SK-N-MC (cell line): ENCODE measurements around the gene KLHL15.
"Not testable (repeated sequence)": the region's sequence is repeated elsewhere in the genome, so short reads cannot be mapped to it uniquely, and the experiment has no call there.

ENCODE experiments used
- DNase-seq: peaks from one replicate; pipeline ENCODE4 v3.0.0-alpha.2; 2011; ENCODE audit warnings: low read depth, low spot score
- H3K27ac ChIP-seq: fragments of 200-600 bp; sonication (generic); 2 replicates; pipeline ENCODE4 v1.5.1; 2016; ENCODE audit warnings: mixed run types
- H3K36me3 ChIP-seq: fragments of 200-600 bp; sonication (generic); 2 replicates; pipeline ENCODE4 v1.6.1; 2017; ENCODE audit warnings: antibody characterized with exemption, low read length, mixed read lengths; ENCODE audit not compliant: insufficient read depth
- H3K4me3 ChIP-seq: fragments of 200-600 bp; sonication (generic); 2 replicates; pipeline ENCODE4 v1.5.1; 2016
- H3K9ac ChIP-seq: fragments of 200-600 bp; sonication (generic); 2 replicates; pipeline ENCODE4 v1.8.0; 2017; ENCODE audit warnings: mixed run types, mixed read lengths; ENCODE audit not compliant: insufficient read length
- H3K9me3 ChIP-seq: fragments of 200-600 bp; sonication (generic); 2 replicates; pipeline ENCODE4 v1.6.1; 2017; ENCODE audit warnings: low read depth, mild to moderate bottlenecking, antibody characterized with exemption, low read length, moderate library complexity, mixed read lengths
- EZH2 ChIP-seq: fragments of 200-600 bp; sonication (generic); IDR thresholded peaks from one replicate; pipeline ENCODE4 v1.6.1; 2017; ENCODE audit warnings: antibody characterized with exemption
- FOXP2 ChIP-seq: optimal IDR thresholded peaks from 2 replicates; pipeline ENCODE3; 2011; ENCODE audit warnings: mild to moderate bottlenecking, moderate library complexity; ENCODE audit not compliant: insufficient read depth; ENCODE audit errors: extremely low read length, control extremely low read depth
- POLR2AphosphoS5 ChIP-seq: IDR thresholded peaks from 2 replicates; pipeline ENCODE4 v1.6.1; 2012; ENCODE audit warnings: mild to moderate bottlenecking, low read depth, low read length, borderline replicate concordance

The KLHL15 gene, protein sequence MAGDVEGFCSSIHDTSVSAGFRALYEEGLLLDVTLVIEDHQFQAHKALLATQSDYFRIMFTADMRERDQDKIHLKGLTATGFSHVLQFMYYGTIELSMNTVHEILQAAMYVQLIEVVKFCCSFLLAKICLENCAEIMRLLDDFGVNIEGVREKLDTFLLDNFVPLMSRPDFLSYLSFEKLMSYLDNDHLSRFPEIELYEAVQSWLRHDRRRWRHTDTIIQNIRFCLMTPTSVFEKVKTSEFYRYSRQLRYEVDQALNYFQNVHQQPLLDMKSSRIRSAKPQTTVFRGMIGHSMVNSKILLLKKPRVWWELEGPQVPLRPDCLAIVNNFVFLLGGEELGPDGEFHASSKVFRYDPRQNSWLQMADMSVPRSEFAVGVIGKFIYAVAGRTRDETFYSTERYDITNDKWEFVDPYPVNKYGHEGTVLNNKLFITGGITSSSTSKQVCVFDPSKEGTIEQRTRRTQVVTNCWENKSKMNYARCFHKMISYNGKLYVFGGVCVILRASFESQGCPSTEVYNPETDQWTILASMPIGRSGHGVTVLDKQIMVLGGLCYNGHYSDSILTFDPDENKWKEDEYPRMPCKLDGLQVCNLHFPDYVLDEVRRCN

GRCh38 chrX:24027086-24027485 lies at the start of gene KLHL15:
TSS of gene KLHL15 (minus strand) at chrX:24027186. CDS start at chrX:24006693, 20,493 bp downstream.
- DNase-seq: no peak
- TF ChIP-seq FOXP2: no peak
- no peak for TF ChIP-seq POLR2AphosphoS5
- no peak for TF ChIP-seq EZH2

GRCh38 chrX:24069877-24070276 lies 42.9 kb upstream of the KLHL15 start:
- DNase-seq: no peak
- Histone ChIP-seq H3K9ac (no peak overlapping the region), H3K36me3 (peaks cover 93% of the 10 kb centered on the region), H3K9me3 (no peaks in the 10 kb centered on the region), H3K4me3 (no peak overlapping the region), H3K27ac (no peak overlapping the region)
- TF ChIP-seq FOXP2: no peak
- TF ChIP-seq POLR2AphosphoS5: no peak
- TF ChIP-seq EZH2: no peak

More at GRCh38 chrX:24027086-24027485, at the start of gene KLHL15:
- Histone ChIP-seq H3K27ac (peak within 1 kb of the TSS; percentile 89), H3K9ac (peak within 1 kb of the TSS; percentile 84), H3K9me3 (no peaks in the 10 kb centered on the region), H3K4me3 (peak within 1 kb of the TSS; percentile 80), H3K36me3 (no peaks in the 10 kb centered on the region)

GRCh38 chrX:24063488-24063887 lies 36.5 kb upstream of the KLHL15 start:
- DNase-seq: no peak
- no peak overlapping the region for H3K27ac ChIP-seq
- H3K4me3 ChIP-seq: no peak overlapping the region
- no peaks in the 10 kb centered on the region for H3K9me3 ChIP-seq
- no peak for TF ChIP-seq FOXP2
- no peak for TF ChIP-seq POLR2AphosphoS5
- TF ChIP-seq EZH2: no peak
- H3K9ac ChIP-seq: no peak overlapping the region
- H3K36me3 ChIP-seq: peaks cover 89% of the 10 kb centered on the region

GRCh38 chrX:24055043-24055356 lies 28.0 kb upstream of the KLHL15 start:
- H3K9ac ChIP-seq: no peak overlapping the region
- H3K4me3 ChIP-seq: no peak overlapping the region
- peak overlapping the region; percentile 96 for H3K27ac ChIP-seq
- TF ChIP-seq EZH2 (no peak), FOXP2 (no peak), POLR2AphosphoS5 (no peak)
- H3K36me3 ChIP-seq: peaks cover 27% of the 10 kb centered on the region
- H3K9me3 ChIP-seq: no peaks in the 10 kb centered on the region
- no peak for DNase-seq

GRCh38 chrX:24054182-24055042 lies 27.4 kb upstream of the KLHL15 start, which contains the start of gene EIF2S3:
TSS of gene EIF2S3 (plus strand) at chrX:24054956. CDS start at chrX:24054969, 13 bp downstream.
- no peak within 1 kb of the TSS for H3K9ac ChIP-seq
- peaks cover 21% of the 10 kb centered on the region for H3K36me3 ChIP-seq
- TF ChIP-seq FOXP2 (no peak), POLR2AphosphoS5 (peak; percentile 87)
- peak; percentile 97 for DNase-seq
- H3K4me3 ChIP-seq: no peak within 1 kb of the TSS
- H3K9me3 ChIP-seq: no peaks in the 10 kb centered on the region
- H3K27ac ChIP-seq: peak within 1 kb of the TSS; percentile 96

DNA sequence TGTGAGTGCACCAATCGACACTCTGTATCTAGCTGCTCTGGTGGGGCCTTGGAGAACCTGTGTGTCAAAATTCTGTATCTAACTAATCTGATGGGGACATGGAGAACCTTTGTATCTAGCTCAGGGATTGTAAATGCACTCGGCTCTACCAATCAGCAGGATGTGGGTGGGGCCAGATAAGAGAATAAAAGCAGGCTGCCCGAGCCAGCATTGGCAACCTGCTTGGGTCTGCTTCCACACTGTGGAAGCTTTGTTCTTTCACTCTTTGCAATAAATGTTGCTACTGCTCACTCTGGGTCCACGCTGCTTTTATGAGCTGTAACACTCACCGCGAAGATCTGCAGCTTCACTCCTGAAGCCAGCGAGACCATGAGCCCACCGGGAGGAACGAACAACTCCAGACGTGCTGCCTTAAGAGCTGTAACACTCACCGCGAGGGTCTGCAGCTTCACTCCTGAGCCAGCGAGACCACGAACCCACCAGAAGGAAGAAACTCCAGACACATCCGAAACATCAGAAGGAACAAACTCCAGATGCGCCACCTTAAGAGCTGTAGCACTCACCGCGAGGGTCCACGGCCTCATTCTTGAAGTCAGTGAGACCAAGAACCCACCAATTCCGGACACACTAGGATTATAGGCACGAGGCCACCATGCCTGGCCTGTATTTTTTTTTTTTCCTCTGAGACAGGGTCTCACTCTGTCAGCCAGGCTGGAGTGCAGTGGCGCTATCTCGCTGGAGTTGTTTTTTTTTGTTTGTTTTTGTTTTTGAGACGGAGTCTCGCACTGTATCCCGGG lies 23.7 kb upstream of the KLHL15 start:
- not testable (repeated sequence) for DNase-seq, H3K36me3 ChIP-seq, H3K9me3 ChIP-seq, H3K27ac ChIP-seq, H3K4me3 ChIP-seq, H3K9ac ChIP-seq

DNA sequence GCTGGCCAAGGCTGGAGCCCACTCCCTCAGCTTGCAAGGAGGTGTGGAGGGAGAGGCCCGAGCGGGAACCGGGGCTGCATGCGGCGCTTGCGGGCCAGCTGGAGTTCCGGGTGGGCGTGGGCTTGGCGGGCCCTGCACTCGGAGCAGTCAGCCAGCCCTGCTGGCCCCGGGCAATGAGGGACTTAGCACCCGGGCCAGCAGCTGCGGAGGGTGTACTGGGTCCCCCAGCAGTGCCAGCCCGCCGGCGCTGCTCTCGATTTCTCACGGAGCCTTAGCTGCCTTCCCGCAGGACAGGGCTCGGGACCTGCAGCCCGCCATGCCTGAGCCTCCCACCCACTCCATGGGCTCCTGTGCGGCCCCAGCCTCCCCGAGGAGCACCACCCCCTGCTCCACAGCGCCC lies 22.7 kb upstream of the KLHL15 start:
- not testable (repeated sequence) for H3K27ac ChIP-seq, H3K9me3 ChIP-seq, DNase-seq, H3K4me3 ChIP-seq, H3K36me3 ChIP-seq, H3K9ac ChIP-seq

DNA sequence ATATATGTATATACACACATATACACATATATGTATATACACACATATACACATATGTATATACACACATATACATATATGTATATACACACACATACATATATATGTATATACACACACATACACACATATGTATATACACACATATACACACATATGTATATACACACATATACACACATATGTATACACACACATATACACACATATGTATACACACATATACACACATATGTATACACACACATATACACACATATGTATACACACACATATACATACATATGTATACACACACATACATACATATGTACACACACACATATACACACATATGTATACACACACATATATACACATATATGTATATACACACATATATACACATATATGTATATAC lies 19.1 kb upstream of the KLHL15 start:
- not testable (repeated sequence) for H3K36me3 ChIP-seq, H3K27ac ChIP-seq, H3K9ac ChIP-seq, H3K4me3 ChIP-seq, H3K9me3 ChIP-seq, DNase-seq
